ENCODE measurements around the gene ZNF92. TPM values are rescaled to one million over a fixed set of nuclear protein-coding genes. Genes with fewer than 3 reads are reported as not detected.

The ZNF92 gene
- total and polyA plus RNA-seq, 2 of the 13 experiments (the other 11 are each of a cell fraction or from before 2014, with no cell fraction given): 4.0 to 13.2 TPM

DNA sequence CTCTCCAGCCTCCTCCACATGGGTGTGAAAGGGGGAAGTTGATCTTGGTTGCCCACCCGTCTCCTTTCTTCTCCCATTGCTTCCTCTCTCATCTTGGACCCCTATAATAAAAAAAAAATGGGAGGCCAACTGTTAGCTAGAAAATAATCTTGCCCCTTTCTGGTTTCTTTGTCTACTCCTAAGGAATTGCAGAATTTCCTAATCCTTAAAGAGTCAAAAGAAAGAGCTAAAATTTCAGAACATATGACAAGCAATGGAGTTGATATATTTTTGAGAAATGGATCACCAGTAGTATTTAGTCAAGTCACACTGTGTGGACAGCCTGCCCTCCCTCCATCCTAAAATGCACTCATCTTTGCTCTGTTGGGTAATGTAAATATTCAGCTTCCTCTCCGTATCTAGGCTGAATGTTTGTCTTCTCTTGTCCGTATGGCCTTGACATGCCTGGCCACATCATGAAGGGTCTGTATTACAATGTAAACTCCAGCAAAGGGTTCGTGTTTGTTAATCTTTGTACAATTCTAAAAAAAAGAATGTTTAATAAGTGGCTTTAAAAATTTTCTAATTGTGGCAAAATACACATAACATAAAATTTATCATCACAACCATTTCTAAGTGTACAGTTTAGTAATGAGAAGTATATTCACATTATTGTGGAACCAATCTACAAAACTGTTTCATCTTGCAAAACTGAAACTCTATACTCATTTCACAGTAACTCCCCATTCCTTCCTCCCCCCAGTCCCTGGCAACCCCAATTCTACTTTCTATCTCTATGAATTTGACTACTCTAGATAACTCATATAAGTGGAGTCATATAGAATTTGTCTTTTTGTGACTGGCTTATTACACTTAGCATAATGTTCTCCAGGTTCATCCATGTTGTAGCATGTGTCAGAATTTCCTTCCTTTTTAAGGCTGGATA lies 71.5 kb downstream of the ZNF92 start (continued):
- peak; percentile 71 for TF ChIP-seq THAP11 (CRISPR knock-in tag; IDR thresholded peaks at IDR 0.05)
- no peak for TF ChIP-seq RBM39 (IDR thresholded peaks at IDR 0.05; ENCODE audit: low read depth, low read length, poor library complexity, severe bottlenecking)
- TF ChIP-seq, protein P1, sequence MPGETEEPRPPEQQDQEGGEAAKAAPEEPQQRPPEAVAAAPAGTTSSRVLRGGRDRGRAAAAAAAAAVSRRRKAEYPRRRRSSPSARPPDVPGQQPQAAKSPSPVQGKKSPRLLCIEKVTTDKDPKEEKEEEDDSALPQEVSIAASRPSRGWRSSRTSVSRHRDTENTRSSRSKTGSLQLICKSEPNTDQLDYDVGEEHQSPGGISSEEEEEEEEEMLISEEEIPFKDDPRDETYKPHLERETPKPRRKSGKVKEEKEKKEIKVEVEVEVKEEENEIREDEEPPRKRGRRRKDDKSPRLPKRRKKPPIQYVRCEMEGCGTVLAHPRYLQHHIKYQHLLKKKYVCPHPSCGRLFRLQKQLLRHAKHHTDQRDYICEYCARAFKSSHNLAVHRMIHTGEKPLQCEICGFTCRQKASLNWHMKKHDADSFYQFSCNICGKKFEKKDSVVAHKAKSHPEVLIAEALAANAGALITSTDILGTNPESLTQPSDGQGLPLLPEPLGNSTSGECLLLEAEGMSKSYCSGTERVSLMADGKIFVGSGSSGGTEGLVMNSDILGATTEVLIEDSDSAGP (CRISPR knock-in tag; IDR thresholded peaks at IDR 0.05; ENCODE audit: borderline replicate concordance): no peak
- TF ChIP-seq ZNF775 (CRISPR knock-in tag; IDR thresholded peaks at IDR 0.05; ENCODE audit: borderline replicate concordance): 0 out of 2 replicates have a peak, but pooled peaks have one; percentile 54
- TF ChIP-seq, protein P2, sequence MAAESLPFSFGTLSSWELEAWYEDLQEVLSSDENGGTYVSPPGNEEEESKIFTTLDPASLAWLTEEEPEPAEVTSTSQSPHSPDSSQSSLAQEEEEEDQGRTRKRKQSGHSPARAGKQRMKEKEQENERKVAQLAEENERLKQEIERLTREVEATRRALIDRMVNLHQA (CRISPR knock-in tag; IDR thresholded peaks at IDR 0.05): no peak
- TF ChIP-seq SMAD9 (CRISPR knock-in tag; IDR thresholded peaks at IDR 0.05): no peak
- TF ChIP-seq ZSCAN12 (CRISPR knock-in tag; IDR thresholded peaks at IDR 0.05): no peak
- TF ChIP-seq, protein P3, sequence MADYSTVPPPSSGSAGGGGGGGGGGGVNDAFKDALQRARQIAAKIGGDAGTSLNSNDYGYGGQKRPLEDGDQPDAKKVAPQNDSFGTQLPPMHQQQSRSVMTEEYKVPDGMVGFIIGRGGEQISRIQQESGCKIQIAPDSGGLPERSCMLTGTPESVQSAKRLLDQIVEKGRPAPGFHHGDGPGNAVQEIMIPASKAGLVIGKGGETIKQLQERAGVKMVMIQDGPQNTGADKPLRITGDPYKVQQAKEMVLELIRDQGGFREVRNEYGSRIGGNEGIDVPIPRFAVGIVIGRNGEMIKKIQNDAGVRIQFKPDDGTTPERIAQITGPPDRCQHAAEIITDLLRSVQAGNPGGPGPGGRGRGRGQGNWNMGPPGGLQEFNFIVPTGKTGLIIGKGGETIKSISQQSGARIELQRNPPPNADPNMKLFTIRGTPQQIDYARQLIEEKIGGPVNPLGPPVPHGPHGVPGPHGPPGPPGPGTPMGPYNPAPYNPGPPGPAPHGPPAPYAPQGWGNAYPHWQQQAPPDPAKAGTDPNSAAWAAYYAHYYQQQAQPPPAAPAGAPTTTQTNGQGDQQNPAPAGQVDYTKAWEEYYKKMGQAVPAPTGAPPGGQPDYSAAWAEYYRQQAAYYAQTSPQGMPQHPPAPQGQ (CRISPR knock-in tag; IDR thresholded peaks at IDR 0.05; ENCODE audit: borderline replicate concordance): no peak
- TF ChIP-seq HNRNPUL1 (IDR thresholded peaks at IDR 0.05; ENCODE audit: low read depth, low read length): no peak
- peak; percentile 90; the same call in 1 of the 2 replicates for TF ChIP-seq BRD4 (CRISPR knock-in tag; IDR thresholded peaks at IDR 0.05)
- no peak for TF ChIP-seq ZNF790 (CRISPR knock-in tag; IDR thresholded peaks at IDR 0.05; ENCODE audit: borderline replicate concordance)
- TF ChIP-seq CBX1 (IDR thresholded peaks at IDR 0.05; ENCODE audit: low read depth): peak; percentile 37
- no peak for TF ChIP-seq ZNF549 (CRISPR knock-in tag; IDR thresholded peaks at IDR 0.05)
- TF ChIP-seq IRF2 (CRISPR knock-in tag; IDR thresholded peaks at IDR 0.05): peak; percentile 85
- TF ChIP-seq, protein P4, sequence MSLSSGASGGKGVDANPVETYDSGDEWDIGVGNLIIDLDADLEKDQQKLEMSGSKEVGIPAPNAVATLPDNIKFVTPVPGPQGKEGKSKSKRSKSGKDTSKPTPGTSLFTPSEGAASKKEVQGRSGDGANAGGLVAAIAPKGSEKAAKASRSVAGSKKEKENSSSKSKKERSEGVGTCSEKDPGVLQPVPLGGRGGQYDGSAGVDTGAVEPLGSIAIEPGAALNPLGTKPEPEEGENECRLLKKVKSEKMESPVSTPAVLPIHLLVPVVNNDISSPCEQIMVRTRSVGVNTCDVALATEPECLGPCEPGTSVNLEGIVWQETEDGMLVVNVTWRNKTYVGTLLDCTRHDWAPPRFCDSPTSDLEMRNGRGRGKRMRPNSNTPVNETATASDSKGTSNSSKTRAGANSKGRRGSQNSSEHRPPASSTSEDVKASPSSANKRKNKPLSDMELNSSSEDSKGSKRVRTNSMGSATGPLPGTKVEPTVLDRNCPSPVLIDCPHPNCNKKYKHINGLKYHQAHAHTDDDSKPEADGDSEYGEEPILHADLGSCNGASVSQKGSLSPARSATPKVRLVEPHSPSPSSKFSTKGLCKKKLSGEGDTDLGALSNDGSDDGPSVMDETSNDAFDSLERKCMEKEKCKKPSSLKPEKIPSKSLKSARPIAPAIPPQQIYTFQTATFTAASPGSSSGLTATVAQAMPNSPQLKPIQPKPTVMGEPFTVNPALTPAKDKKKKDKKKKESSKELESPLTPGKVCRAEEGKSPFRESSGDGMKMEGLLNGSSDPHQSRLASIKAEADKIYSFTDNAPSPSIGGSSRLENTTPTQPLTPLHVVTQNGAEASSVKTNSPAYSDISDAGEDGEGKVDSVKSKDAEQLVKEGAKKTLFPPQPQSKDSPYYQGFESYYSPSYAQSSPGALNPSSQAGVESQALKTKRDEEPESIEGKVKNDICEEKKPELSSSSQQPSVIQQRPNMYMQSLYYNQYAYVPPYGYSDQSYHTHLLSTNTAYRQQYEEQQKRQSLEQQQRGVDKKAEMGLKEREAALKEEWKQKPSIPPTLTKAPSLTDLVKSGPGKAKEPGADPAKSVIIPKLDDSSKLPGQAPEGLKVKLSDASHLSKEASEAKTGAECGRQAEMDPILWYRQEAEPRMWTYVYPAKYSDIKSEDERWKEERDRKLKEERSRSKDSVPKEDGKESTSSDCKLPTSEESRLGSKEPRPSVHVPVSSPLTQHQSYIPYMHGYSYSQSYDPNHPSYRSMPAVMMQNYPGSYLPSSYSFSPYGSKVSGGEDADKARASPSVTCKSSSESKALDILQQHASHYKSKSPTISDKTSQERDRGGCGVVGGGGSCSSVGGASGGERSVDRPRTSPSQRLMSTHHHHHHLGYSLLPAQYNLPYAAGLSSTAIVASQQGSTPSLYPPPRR (CRISPR knock-in tag; IDR thresholded peaks at IDR 0.05; ENCODE audit: borderline replicate concordance): peak; percentile 91
- TF ChIP-seq FOXA1 (IDR thresholded peaks at IDR 0.05): peak; percentile 88
- TF ChIP-seq FOXA1 (CRISPR knock-in tag; IDR thresholded peaks at IDR 0.05): peak; percentile 99
